Activated naive CD8-positive, alpha-beta T cell (primary cell): ENCODE data around the gene SMG1.
"Not testable (repeated sequence)": the region's sequence is repeated elsewhere in the genome, so short reads cannot be mapped to it uniquely, and the experiment has no call there.

ENCODE experiments used
- H3K27ac Mint-ChIP-seq: one replicate; pipeline ENCODE4 v1.8.0; 2021; ENCODE audit warnings: mixed read lengths
- H3K27me3 Mint-ChIP-seq: one replicate; pipeline ENCODE4 v1.8.0; 2021; ENCODE audit warnings: mixed read lengths
- H3K36me3 Mint-ChIP-seq: one replicate; pipeline ENCODE4 v1.8.0; 2021; ENCODE audit warnings: mixed read lengths
- H3K4me1 Mint-ChIP-seq: one replicate; pipeline ENCODE4 v1.8.0; 2021; ENCODE audit warnings: low read depth, mixed read lengths
- H3K4me3 Mint-ChIP-seq: one replicate; pipeline ENCODE4 v1.8.0; 2021; ENCODE audit warnings: mild to moderate bottlenecking, mixed read lengths
- H3K9me3 Mint-ChIP-seq: one replicate; pipeline ENCODE4 v1.8.0; 2021; ENCODE audit warnings: low read depth, mixed read lengths

SMG1 gene

DNA sequence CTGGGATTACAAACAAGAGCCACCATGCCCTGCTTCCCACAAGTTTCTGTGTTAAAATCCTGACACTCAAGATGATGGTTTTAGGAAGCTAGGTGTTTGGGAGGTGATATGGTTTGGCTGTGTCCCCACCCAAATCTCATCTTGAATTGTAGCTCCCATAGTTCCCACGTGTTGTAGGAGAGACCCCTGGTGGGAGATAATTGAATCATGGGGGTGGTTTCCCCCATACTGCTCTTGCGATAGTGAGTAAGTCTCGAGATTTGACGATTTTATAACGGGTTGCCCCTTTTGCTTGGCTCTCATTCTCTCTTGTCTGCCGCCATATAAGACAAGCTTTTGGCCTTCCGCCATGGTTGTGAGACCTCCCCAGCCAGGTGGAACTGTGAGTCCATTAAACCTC, 17.2 kb upstream of the SMG1 start:
- H3K27me3 Mint-ChIP-seq, result no peaks in the 10 kb centered on the region
- H3K4me3 Mint-ChIP-seq, result no peak overlapping the region
- peaks cover 8% of the 10 kb centered on the region for H3K4me1 Mint-ChIP-seq
- H3K27ac Mint-ChIP-seq, result no peak overlapping the region
- H3K9me3 Mint-ChIP-seq, result no peaks in the 10 kb centered on the region
- no peaks in the 10 kb centered on the region for H3K36me3 Mint-ChIP-seq

DNA sequence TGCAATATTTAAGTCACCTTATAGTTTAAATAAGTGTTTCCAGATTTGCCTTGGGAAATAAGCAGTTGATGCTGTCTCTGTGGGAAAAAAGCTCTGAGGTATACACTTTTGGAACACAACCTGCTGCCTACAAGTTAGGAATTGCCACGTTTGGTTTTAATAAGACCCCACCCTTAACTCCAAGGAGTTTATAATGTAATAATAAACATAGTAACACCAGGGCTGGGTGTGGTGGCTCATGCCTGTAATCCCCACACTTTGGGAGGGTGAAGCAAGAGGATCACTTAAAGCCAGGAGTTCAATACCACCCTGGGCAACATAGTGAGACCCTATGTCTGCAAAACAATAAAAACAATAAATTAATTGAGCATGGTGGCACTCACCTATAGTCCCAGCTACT, 15.9 kb upstream of the SMG1 start:
- Mint-ChIP-seq H3K27me3 (peaks cover 2% of the 10 kb centered on the region), H3K27ac (no peak overlapping the region), H3K9me3 (no peaks in the 10 kb centered on the region), H3K36me3 (peaks cover 2% of the 10 kb centered on the region), H3K4me3 (no peak overlapping the region), H3K4me1 (peaks cover 8% of the 10 kb centered on the region)

DNA sequence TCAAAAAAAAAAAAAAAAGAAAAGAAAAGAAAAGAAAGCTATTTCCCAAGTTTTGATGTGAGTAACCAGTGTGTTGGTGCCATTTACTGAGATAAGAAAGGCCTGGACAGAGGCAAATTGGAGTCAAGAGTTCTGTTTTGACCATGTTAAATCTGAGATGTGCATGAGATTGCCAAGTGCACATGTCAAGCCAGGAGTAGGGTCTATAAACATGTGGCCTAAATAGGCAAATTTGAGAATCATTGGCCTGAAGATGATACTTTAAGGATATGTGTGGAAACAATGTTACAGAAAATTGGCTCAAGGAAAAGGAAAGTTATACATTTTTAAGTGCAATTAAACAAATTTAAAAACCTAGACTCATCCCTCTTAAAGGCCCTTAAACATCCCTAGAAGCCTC, 15.3 kb upstream of the SMG1 start:
- Mint-ChIP-seq H3K27ac (no peak overlapping the region), H3K36me3 (peaks cover 2% of the 10 kb centered on the region), H3K27me3 (peaks cover 2% of the 10 kb centered on the region), H3K9me3 (no peaks in the 10 kb centered on the region), H3K4me3 (no peak overlapping the region), H3K4me1 (peaks cover 6% of the 10 kb centered on the region)

DNA sequence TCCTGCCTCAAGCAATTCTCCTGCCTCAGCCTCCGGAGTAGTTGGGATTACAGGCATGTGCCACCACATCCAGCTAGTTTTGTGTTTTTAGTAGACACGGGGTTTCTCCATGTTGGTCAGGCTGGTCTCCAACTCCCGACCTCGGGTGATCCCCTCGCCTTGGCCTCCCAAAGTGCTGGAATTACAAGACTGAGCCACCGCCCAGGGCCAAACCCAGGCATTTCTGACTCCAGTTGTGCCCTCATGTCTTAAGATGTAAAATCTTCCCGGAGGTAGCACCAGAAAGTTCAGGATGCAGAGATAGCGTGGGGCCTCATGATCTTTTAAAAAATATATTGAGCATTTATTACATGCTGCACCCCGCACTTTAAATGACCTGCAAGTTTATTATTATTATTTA, 12.8 kb upstream of the SMG1 start:
- no peak overlapping the region for H3K27ac Mint-ChIP-seq
- H3K4me1 Mint-ChIP-seq, result no peaks in the 10 kb centered on the region
- peaks cover 2% of the 10 kb centered on the region for H3K27me3 Mint-ChIP-seq
- H3K9me3 Mint-ChIP-seq, result no peaks in the 10 kb centered on the region
- H3K4me3 Mint-ChIP-seq, result no peak overlapping the region
- H3K36me3 Mint-ChIP-seq, result peaks cover 2% of the 10 kb centered on the region

DNA sequence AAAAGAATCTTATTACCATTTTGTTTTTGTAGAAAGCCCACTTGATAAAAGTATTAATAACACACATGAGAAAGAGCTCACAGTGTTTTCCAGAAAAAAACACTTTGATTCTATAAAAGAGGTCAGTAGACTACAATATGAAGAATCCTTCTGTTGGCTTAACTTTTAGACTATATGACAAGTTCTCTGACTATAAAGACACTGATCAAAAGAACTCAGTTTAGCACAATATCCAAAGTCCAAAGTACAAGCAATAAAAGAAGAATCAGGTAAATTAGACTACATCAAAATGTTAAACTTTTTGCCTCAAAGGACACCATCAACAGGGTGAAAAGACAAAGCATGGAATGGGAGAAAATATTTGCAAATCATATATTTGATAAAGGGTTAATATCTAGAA, 11.2 kb upstream of the SMG1 start:
- Mint-ChIP-seq H3K27ac (no peak overlapping the region), H3K4me3 (no peak overlapping the region), H3K27me3 (peaks cover 2% of the 10 kb centered on the region), H3K4me1 (no peaks in the 10 kb centered on the region), H3K9me3 (no peaks in the 10 kb centered on the region), H3K36me3 (peaks cover 2% of the 10 kb centered on the region)

DNA sequence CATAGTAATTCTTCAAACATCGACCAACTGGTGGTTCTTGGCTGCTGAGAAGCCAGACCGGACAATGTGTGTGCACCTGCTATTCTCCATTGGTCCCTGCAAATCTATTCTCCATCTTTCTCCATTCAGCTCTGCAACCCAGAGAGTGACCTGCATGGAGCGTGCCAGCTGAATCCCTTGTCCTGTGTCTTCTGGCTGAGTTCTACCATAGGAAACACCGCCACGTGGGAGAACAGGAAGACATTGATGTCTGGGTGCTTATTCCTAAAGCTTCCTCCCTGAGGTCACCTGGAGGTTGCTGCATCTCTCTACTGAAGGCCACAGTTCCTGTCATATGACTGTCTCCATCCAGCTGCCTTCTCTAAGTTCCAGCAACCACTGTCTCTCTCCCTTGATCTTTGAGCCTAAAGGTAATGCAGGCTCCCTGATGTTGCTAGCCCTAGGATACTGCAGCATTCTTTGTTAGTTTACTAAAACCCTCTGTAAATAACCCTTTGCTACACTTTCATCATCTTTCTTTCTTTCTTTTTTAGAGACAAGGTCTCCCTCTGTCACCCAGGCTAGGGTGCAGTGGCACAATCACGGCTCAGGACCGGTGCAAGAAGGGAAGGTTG, 10.6 kb upstream of the SMG1 start:
- Mint-ChIP-seq H3K9me3 (no peaks in the 10 kb centered on the region), H3K36me3 (peaks cover 2% of the 10 kb centered on the region), H3K27ac (no peak overlapping the region), H3K27me3 (peaks cover 2% of the 10 kb centered on the region), H3K4me1 (no peaks in the 10 kb centered on the region), H3K4me3 (no peak overlapping the region)

DNA sequence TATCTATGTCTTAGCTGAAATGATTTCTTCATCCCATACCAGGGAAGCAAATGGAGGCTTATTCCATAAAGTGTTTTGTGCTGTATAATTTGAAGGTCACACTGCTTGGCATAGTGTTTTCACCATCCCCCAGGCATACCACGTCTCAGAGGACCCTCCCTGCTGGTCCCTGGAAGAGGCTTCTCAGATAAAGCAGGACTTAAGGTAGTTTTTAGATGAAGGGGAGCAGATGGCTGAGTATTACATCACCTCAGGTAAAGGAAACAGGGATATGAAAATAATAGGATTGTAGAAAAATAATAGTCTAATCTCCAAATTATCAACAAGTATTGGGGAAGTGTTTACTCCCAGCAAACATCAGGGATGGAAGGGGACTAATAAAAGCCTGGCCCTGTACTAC, 7.3 kb upstream of the SMG1 start:
- no peak overlapping the region for H3K4me3 Mint-ChIP-seq
- H3K27me3 Mint-ChIP-seq, result peaks cover 2% of the 10 kb centered on the region
- H3K4me1 Mint-ChIP-seq, result no peaks in the 10 kb centered on the region
- no peak overlapping the region for H3K27ac Mint-ChIP-seq
- H3K9me3 Mint-ChIP-seq, result no peaks in the 10 kb centered on the region
- peaks cover 2% of the 10 kb centered on the region for H3K36me3 Mint-ChIP-seq

DNA sequence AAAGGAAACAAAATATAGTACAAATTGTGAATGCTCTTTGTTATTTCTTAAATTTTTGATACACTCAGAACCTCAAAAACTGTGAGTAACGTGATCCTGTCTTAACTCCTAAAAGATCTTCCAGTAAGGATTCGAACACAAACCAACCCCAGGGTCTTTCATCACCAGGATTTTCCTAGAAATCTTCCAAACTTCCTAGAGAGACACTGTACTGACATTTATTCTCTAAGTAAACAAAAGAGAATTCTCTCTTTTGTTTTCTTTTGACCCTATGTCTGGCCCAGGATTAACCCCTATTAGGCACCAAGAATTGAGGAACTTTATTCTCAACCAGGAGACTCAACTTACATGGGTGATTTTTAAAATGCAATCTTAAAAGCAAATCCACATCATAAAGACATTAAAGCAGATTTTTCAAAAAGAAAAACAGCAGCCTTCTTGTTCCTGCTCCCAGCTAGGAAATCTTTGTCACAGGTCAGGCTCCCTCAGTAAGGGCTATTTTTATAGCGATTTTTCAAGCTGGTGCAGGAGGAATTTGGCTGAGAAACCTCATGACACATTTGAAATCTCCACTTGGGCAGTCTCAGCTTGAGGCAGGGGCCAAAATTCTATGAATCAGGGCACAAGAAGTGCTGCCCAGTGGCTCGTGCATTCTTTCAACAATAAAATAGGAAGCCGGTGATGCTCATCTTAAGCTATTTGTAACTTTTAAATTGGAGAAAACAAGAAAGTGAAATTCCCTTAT, 6.2 kb upstream of the SMG1 start:
- peaks cover under 1% of the 10 kb centered on the region for H3K27me3 Mint-ChIP-seq
- H3K4me1 Mint-ChIP-seq, result no peaks in the 10 kb centered on the region
- no peak overlapping the region for H3K27ac Mint-ChIP-seq
- H3K4me3 Mint-ChIP-seq, result no peak overlapping the region
- H3K36me3 Mint-ChIP-seq, result peaks cover under 1% of the 10 kb centered on the region
- no peaks in the 10 kb centered on the region for H3K9me3 Mint-ChIP-seq

DNA sequence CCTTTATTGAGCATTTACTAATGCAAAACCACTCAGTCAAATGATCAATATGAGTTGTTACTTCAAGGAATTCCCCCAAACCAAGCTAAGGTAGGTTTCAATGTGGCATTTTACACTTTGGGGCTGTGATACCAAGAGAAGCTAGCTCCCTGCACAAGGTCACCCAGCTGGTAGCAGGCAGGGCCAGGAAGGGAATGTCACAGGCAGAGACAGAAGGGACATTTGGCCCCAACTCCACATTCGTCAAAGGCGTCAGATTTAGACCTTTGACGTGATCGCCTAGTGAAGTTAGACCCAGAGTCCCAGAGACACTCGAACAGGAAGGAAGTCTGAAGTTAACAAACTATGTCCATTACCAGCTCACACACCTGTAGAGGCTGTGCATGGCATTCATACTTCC, 5.5 kb upstream of the SMG1 start:
- H3K4me1 Mint-ChIP-seq, result peaks cover 5% of the 10 kb centered on the region
- H3K36me3 Mint-ChIP-seq, result no peaks in the 10 kb centered on the region
- H3K27ac Mint-ChIP-seq, result no peak overlapping the region
- H3K4me3 Mint-ChIP-seq, result no peak overlapping the region
- H3K9me3 Mint-ChIP-seq, result no peaks in the 10 kb centered on the region
- H3K27me3 Mint-ChIP-seq, result no peaks in the 10 kb centered on the region

DNA sequence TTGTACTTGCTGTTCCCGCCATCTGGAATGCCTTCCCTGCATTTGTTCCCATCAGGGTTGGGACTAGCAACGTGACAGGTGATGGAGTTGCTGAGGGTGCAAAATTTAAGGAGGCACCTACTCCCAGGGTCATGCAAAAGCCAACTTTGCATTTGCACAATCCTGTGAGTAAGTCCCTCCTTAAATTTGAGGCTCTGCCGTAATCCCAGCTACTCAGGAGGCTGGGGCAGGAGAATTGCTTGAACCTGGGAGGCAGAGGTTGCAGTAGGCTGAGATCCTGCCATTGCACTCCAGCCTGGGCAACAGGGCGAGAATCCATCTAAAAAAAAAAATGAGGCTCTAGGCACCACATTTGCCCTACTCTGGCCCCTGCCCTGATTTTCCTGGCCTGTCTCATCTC, 3.9 kb upstream of the SMG1 start:
- not testable (repeated sequence) for H3K27ac Mint-ChIP-seq, H3K4me1 Mint-ChIP-seq, H3K27me3 Mint-ChIP-seq, H3K9me3 Mint-ChIP-seq, H3K4me3 Mint-ChIP-seq, H3K36me3 Mint-ChIP-seq

DNA sequence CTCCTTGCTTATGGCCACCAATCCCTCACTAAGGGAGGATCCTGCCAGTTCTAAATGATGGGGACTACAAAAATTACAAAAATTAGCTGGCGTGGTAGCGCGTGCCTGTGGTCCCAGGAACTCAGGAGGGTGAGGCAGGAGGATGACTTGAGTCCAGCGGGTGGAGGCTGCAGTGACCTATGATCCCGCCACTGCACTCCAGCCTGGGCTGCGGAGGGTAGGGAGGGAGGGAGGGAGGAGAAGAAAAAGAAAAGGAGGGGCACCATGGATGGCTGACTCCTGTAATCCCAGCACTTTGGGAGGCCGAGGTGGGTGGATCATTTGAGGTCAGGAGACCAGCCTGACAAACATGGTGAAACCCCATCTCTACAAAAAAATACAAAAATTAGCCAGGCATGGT, 1.9 kb upstream of the SMG1 start:
- H3K36me3 Mint-ChIP-seq, H3K9me3 Mint-ChIP-seq, H3K27me3 Mint-ChIP-seq: not testable (repeated sequence)
- Mint-ChIP-seq H3K4me3 (peak overlapping the region; percentile 35), H3K27ac (peak overlapping the region; percentile 61), H3K4me1 (peaks cover 19% of the 10 kb centered on the region)

DNA sequence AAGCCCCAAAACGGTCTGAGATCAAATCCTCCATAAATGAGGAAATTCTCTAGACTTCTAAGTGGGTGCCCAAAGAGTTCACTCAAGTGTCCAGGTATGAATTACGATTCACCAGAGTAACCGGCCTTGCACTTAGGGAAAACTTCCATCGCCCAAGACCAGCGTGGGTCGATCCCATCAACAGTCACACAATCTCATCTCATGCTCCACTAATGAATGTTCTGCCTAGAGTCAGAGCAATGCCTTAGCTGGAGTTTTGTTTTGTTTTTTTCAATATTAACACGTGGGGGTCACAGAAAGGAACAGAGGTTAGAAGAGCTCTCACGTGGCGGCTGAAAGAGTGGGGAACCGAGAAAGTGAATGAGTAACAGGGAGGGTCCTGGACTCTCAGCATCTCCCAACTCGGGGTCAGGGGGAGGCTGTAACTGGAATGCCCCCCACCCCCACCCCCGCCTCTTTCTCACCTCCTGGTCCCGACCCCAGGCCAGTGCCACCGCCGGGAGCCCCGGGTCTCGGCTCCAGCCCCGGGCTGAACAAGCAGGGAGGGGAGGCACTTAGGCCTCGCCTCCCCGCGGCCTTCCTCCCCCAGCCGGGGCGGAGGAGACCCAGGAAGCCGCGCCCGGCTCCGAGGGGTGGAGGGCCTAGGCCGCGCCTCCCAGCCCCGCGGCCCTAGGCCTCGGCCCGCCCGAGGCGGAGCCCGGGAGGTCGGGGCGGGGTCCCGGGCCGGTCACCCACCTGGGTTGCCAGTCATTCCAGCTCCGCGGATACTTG, 808 bp downstream of the SMG1 start:
- Mint-ChIP-seq H3K4me1 (peaks cover 33% of the 10 kb centered on the region), H3K27ac (peak overlapping the region; percentile 95), H3K4me3 (peak overlapping the region; percentile 95)
- H3K27me3 Mint-ChIP-seq, H3K9me3 Mint-ChIP-seq, H3K36me3 Mint-ChIP-seq: not testable (repeated sequence)

DNA sequence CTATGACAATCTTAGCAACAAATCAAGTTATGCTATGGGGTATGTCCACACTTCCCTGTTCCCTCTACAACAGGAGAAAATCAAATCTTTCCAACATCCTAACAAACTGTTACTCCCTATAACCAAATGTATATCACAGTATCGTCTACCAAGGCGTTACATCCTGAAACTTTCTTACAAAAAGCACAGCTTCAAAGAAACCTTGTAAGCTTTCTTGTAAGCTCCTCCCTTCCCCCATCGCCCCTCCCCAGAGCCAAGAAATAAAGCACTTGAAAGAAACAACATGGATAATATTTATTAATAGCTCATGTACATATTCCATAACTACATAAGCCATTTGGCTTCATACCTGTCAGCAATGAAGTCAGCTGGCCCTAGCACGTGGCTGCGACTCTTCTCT, 2.3 kb downstream of the SMG1 start:
- Mint-ChIP-seq H3K4me3 (peak overlapping the region; percentile 95), H3K27ac (peak overlapping the region; percentile 85), H3K4me1 (peaks cover 41% of the 10 kb centered on the region)
- H3K36me3 Mint-ChIP-seq, H3K9me3 Mint-ChIP-seq, H3K27me3 Mint-ChIP-seq: not testable (repeated sequence)

DNA sequence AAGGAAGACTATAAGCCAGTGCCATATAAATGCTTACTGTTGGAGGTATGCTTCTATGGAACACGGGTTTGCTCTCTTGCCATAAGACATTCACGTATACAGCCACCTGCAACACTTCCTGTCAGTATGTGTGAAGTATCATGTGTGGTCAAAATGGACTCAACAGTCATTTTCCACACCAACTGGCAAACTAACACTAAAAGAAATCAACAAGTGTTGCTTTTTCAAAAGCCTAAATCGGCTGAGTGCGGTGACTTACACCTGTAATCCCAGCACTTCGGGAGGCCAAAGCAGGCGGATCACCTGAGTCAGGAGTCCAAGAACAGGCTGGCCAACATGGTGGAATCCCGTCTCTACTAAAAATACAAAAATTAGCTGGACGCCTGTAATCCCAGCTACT, 3.1 kb downstream of the SMG1 start:
- Mint-ChIP-seq H3K27ac (peak overlapping the region; percentile 85), H3K4me3 (peak overlapping the region; percentile 95), H3K4me1 (peaks cover 46% of the 10 kb centered on the region)
- not testable (repeated sequence) for H3K36me3 Mint-ChIP-seq, H3K27me3 Mint-ChIP-seq, H3K9me3 Mint-ChIP-seq

DNA sequence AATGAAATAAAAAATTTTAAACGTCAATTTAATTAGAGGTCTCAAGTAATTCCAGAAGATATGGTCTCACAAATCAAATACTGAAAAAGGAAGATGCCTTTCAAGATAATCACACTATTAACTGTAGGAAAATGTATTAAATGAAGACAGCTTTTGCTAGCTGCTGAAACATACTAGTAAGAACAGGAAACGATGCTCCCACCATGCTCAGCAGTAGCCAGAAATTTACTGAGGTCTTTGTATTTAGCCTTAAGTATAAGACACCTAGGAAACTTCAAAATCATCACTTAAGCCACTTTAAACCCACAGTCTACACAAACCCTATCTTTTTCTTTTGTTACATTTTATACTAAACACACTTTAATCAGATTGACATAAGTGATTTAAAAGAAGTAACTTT, 16.6 kb downstream of the SMG1 start:
- not testable (repeated sequence) for H3K36me3 Mint-ChIP-seq, H3K27ac Mint-ChIP-seq, H3K27me3 Mint-ChIP-seq, H3K9me3 Mint-ChIP-seq
- peaks cover 44% of the 10 kb centered on the region for H3K4me1 Mint-ChIP-seq
- peak overlapping the region; percentile 13 for H3K4me3 Mint-ChIP-seq
